Loucy (cell line): ENCODE measurements around the gene FGF14.

ENCODE experiments used
- CTCF ChIP-seq: fragments of 200-600 bp; sonication (generic); conservative IDR thresholded peaks from 2 replicates; pipeline ENCODE4 v1.5.1; 2014; ENCODE audit warnings: mild to moderate bottlenecking, antibody characterized with exemption, low read length
- EZH2phosphoT487 ChIP-seq: fragments of 200-600 bp; IDR thresholded peaks from 2 replicates; pipeline ENCODE4 v1.6.1; 2018; ENCODE audit warnings: antibody characterized with exemption, mild to moderate bottlenecking, moderate library complexity, borderline replicate concordance

- TF ChIP-seq CTCF (no peak), EZH2phosphoT487 (no peak)
Measured at GRCh38 chr13:101916108-101916774, 485.6 kb downstream of the FGF14 start.
